ENCODE measurements around the gene BTNL9.

Gene BTNL9

GRCh38 chr5:181058321-181058720 is 18.3 kb downstream of the BTNL9 start:
- no peak overlapping the region for H3K14ac ChIP-seq (ENCODE audit: low read length in 2 of 2)
- no peak for DNase-seq
- H3K18ac ChIP-seq (ENCODE audit: low read depth in 1 of 2, low read length in 2 of 2) = no peak overlapping the region
- no peaks in the 10 kb centered on the region for H3K36me3 ChIP-seq (ENCODE audit: control insufficient read depth in 1 of 2, insufficient read depth in 2 of 2, low read depth in 1 of 2, low read length in 2 of 2)
- peaks cover 4% of the 10 kb centered on the region for H3K4me1 ChIP-seq (ENCODE audit: control insufficient read depth, insufficient read depth, low read depth, low read length)
- no peak overlapping the region for H3K4ac ChIP-seq (ENCODE audit: low read depth in 1 of 2, low read length in 2 of 2)
- no peak overlapping the region for H3K9ac ChIP-seq (ENCODE audit: low read length)
- no peak overlapping the region for H2BK5ac ChIP-seq (ENCODE audit: low read depth, low read length, poor library complexity, severe bottlenecking)
- no peaks in the 10 kb centered on the region for H3K79me1 ChIP-seq (replicated peaks; ENCODE audit: low read length, poor library complexity, severe bottlenecking)
- no peak overlapping the region for H3K4me2 ChIP-seq (ENCODE audit: low read length, poor library complexity, severe bottlenecking)
- H2BK15ac ChIP-seq (ENCODE audit: low read depth, poor library complexity, severe bottlenecking) = no peak overlapping the region
- H3K4me3 ChIP-seq (ENCODE audit: insufficient read depth in 1 of 2, low read depth in 1 of 2, low read length in 2 of 2) = no peak overlapping the region
- H4K91ac ChIP-seq (ENCODE audit: low read length) = no peak overlapping the region
- H2AK5ac ChIP-seq (ENCODE audit: low read length, severe bottlenecking) = no peak overlapping the region
- no peak overlapping the region for H2BK120ac ChIP-seq (ENCODE audit: low read depth, low read length)
- no peak overlapping the region for H3K23ac ChIP-seq (ENCODE audit: low read length in 2 of 2)
- peaks cover 40 to 95% of the 10 kb centered on the region in 2 experiments for H3K27me3 ChIP-seq (ENCODE audit: control insufficient read depth in 1 of 2, insufficient read depth in 1 of 2, low read length in 2 of 2)
- H2AFZ ChIP-seq (ENCODE audit: low read depth, low read length) = no peak overlapping the region
- H3K27ac ChIP-seq (ENCODE audit: low read length, poor library complexity, severe bottlenecking) = no peak overlapping the region
- H3K9me3 ChIP-seq (ENCODE audit: control insufficient read depth, low read length) = no peaks in the 10 kb centered on the region
- H2BK12ac ChIP-seq (ENCODE audit: low read length in 2 of 2) = no peak overlapping the region
- no peak overlapping the region for H4K8ac ChIP-seq (ENCODE audit: low read length)
- 82% methylated on average over 9 of the region's 9 CpGs for WGBS

- WGBS = 50% methylated on average over 20 of the region's 22 CpGs
- Histone ChIP-seq H4K8ac (ENCODE audit: low read length) (no peak overlapping the region), H3K27ac (ENCODE audit: low read length, poor library complexity, severe bottlenecking) (no peak overlapping the region), H3K4ac (ENCODE audit: low read depth in 1 of 2, low read length in 2 of 2) (no peak overlapping the region), H3K4me3 (ENCODE audit: insufficient read depth in 1 of 2, low read depth in 1 of 2, low read length in 2 of 2) (no peak overlapping the region), H3K4me2 (ENCODE audit: low read length, poor library complexity, severe bottlenecking) (no peak overlapping the region), H2AK5ac (ENCODE audit: low read length, severe bottlenecking) (no peak overlapping the region), H3K9ac (ENCODE audit: low read length) (no peak overlapping the region), H3K4me1 (ENCODE audit: control insufficient read depth, insufficient read depth, low read depth, low read length) (no peaks in the 10 kb centered on the region), H2AFZ (ENCODE audit: low read depth, low read length) (no peak overlapping the region), H3K14ac (ENCODE audit: low read length in 2 of 2) (no peak overlapping the region), H2BK15ac (ENCODE audit: low read depth, poor library complexity, severe bottlenecking) (no peak overlapping the region), H3K27me3 (ENCODE audit: control insufficient read depth in 1 of 2, insufficient read depth in 1 of 2, low read length in 2 of 2) (peaks cover 34 to 90% of the 10 kb centered on the region in 2 experiments), H3K36me3 (ENCODE audit: control insufficient read depth in 1 of 2, insufficient read depth in 2 of 2, low read depth in 1 of 2, low read length in 2 of 2) (no peaks in the 10 kb centered on the region), H3K79me1 (replicated peaks; ENCODE audit: low read length, poor library complexity, severe bottlenecking) (no peaks in the 10 kb centered on the region), H3K9me3 (ENCODE audit: control insufficient read depth, low read length) (no peaks in the 10 kb centered on the region), H2BK120ac (ENCODE audit: low read depth, low read length) (no peak overlapping the region), H3K23ac (ENCODE audit: low read length in 2 of 2) (no peak overlapping the region), H3K18ac (ENCODE audit: low read depth in 1 of 2, low read length in 2 of 2) (no peak overlapping the region), H4K91ac (ENCODE audit: low read length) (no peak overlapping the region), H2BK5ac (ENCODE audit: low read depth, low read length, poor library complexity, severe bottlenecking) (no peak overlapping the region), H2BK12ac (ENCODE audit: low read length in 2 of 2) (no peak overlapping the region)
- DNase-seq = no peak
Measured at GRCh38 chr5:181058786-181059296, 18.8 kb downstream of the BTNL9 start.

- peaks cover 27 to 85% of the 10 kb centered on the region in 2 experiments for H3K27me3 ChIP-seq (ENCODE audit: control insufficient read depth in 1 of 2, insufficient read depth in 1 of 2, low read length in 2 of 2)
- 54% methylated on average over 86 of the region's 86 CpGs for WGBS
- no peaks in the 10 kb centered on the region for H3K36me3 ChIP-seq (ENCODE audit: control insufficient read depth in 1 of 2, insufficient read depth in 2 of 2, low read depth in 1 of 2, low read length in 2 of 2)
- H3K4ac ChIP-seq (ENCODE audit: low read depth in 1 of 2, low read length in 2 of 2) = no peak overlapping the region
- no peak overlapping the region for H3K9ac ChIP-seq (ENCODE audit: low read length)
- H2BK5ac ChIP-seq (ENCODE audit: low read depth, low read length, poor library complexity, severe bottlenecking) = no peak overlapping the region
- H2BK12ac ChIP-seq (ENCODE audit: low read length in 2 of 2) = no peak overlapping the region
- H3K27ac ChIP-seq (ENCODE audit: low read length, poor library complexity, severe bottlenecking) = no peak overlapping the region
- H2BK120ac ChIP-seq (ENCODE audit: low read depth, low read length) = no peak overlapping the region
- no peaks in the 10 kb centered on the region for H3K9me3 ChIP-seq (ENCODE audit: control insufficient read depth, low read length)
- H3K14ac ChIP-seq (ENCODE audit: low read length in 2 of 2) = no peak overlapping the region
- no peak overlapping the region for H2AFZ ChIP-seq (ENCODE audit: low read depth, low read length)
- H3K18ac ChIP-seq (ENCODE audit: low read depth in 1 of 2, low read length in 2 of 2) = no peak overlapping the region
- no peak overlapping the region for H2BK15ac ChIP-seq (ENCODE audit: low read depth, poor library complexity, severe bottlenecking)
- no peaks in the 10 kb centered on the region for H3K79me1 ChIP-seq (replicated peaks; ENCODE audit: low read length, poor library complexity, severe bottlenecking)
- no peak for DNase-seq
- H2AK5ac ChIP-seq (ENCODE audit: low read length, severe bottlenecking) = no peak overlapping the region
- no peak overlapping the region for H3K4me2 ChIP-seq (ENCODE audit: low read length, poor library complexity, severe bottlenecking)
- H4K91ac ChIP-seq (ENCODE audit: low read length) = no peak overlapping the region
- H3K4me3 ChIP-seq (ENCODE audit: insufficient read depth in 1 of 2, low read depth in 1 of 2, low read length in 2 of 2) = no peak overlapping the region
- no peak overlapping the region for H3K23ac ChIP-seq (ENCODE audit: low read length in 2 of 2)
- H3K4me1 ChIP-seq (ENCODE audit: control insufficient read depth, insufficient read depth, low read depth, low read length) = no peaks in the 10 kb centered on the region
- H4K8ac ChIP-seq (ENCODE audit: low read length) = no peak overlapping the region
Measured at GRCh38 chr5:181059297-181060230, 19.5 kb downstream of the BTNL9 start.

- Histone ChIP-seq H3K4me3 (ENCODE audit: insufficient read depth in 1 of 2, low read depth in 1 of 2, low read length in 2 of 2) (no peak overlapping the region), H3K27me3 (ENCODE audit: control insufficient read depth in 1 of 2, insufficient read depth in 1 of 2, low read length in 2 of 2) (peaks cover 22 to 82% of the 10 kb centered on the region in 2 experiments), H3K9ac (ENCODE audit: low read length) (no peak overlapping the region), H3K36me3 (ENCODE audit: control insufficient read depth in 1 of 2, insufficient read depth in 2 of 2, low read depth in 1 of 2, low read length in 2 of 2) (no peaks in the 10 kb centered on the region), H2AFZ (ENCODE audit: low read depth, low read length) (no peak overlapping the region), H2BK15ac (ENCODE audit: low read depth, poor library complexity, severe bottlenecking) (no peak overlapping the region), H3K4ac (ENCODE audit: low read depth in 1 of 2, low read length in 2 of 2) (no peak overlapping the region), H3K4me1 (ENCODE audit: control insufficient read depth, insufficient read depth, low read depth, low read length) (no peaks in the 10 kb centered on the region), H3K4me2 (ENCODE audit: low read length, poor library complexity, severe bottlenecking) (no peak overlapping the region), H2BK120ac (ENCODE audit: low read depth, low read length) (no peak overlapping the region), H4K8ac (ENCODE audit: low read length) (no peak overlapping the region), H3K9me3 (ENCODE audit: control insufficient read depth, low read length) (no peaks in the 10 kb centered on the region), H3K18ac (ENCODE audit: low read depth in 1 of 2, low read length in 2 of 2) (no peak overlapping the region), H2BK12ac (ENCODE audit: low read length in 2 of 2) (no peak overlapping the region), H3K14ac (ENCODE audit: low read length in 2 of 2) (no peak overlapping the region), H3K79me1 (replicated peaks; ENCODE audit: low read length, poor library complexity, severe bottlenecking) (no peaks in the 10 kb centered on the region), H3K27ac (ENCODE audit: low read length, poor library complexity, severe bottlenecking) (no peak overlapping the region), H4K91ac (ENCODE audit: low read length) (no peak overlapping the region), H2AK5ac (ENCODE audit: low read length, severe bottlenecking) (no peak overlapping the region), H2BK5ac (ENCODE audit: low read depth, low read length, poor library complexity, severe bottlenecking) (no peak overlapping the region), H3K23ac (ENCODE audit: low read length in 2 of 2) (no peak overlapping the region)
- 74% methylated on average over 3 of the region's 8 CpGs for WGBS
- DNase-seq = no peak
Measured at GRCh38 chr5:181060231-181060590, 20.1 kb downstream of the BTNL9 start.
